Vagina (tissue), 2 donors: ENCODE results near the gene C1orf232.

Experiments
- POLR2A ChIP-seq, 2 donors: fragments of 450-650 bp; IDR thresholded peaks; one replicate each; pipeline ENCODE4 v1.6.1; 2017; ENCODE audit warnings: antibody characterized with exemption in 2 of 2, mild to moderate bottlenecking in 2 of 2, moderate library complexity in 2 of 2
- POLR2AphosphoS5 ChIP-seq, 2 donors: sonication (generic); formaldehyde crosslinking; IDR thresholded peaks; one replicate each; pipeline ENCODE4 v1.9.0; 2017; ENCODE audit warnings: antibody characterized with exemption in 2 of 2, mild to moderate bottlenecking in 2 of 2, low read depth in 1 of 2; ENCODE audit not compliant: insufficient read depth in 1 of 2
- TF ChIP-seq, protein P1 (sequence below), 3 experiments: fragments of 450-650 bp in 2 of 3; fragments of 200-600 bp in 1 of 3; sonication (generic) in 1 of 3; IDR thresholded peaks; one replicate each; pipeline ENCODE4 v1.5.1; 2017 to 2019; ENCODE audit warnings: antibody characterized with exemption in 3 of 3, mild to moderate bottlenecking in 2 of 3, moderate library complexity in 2 of 3

DNA sequence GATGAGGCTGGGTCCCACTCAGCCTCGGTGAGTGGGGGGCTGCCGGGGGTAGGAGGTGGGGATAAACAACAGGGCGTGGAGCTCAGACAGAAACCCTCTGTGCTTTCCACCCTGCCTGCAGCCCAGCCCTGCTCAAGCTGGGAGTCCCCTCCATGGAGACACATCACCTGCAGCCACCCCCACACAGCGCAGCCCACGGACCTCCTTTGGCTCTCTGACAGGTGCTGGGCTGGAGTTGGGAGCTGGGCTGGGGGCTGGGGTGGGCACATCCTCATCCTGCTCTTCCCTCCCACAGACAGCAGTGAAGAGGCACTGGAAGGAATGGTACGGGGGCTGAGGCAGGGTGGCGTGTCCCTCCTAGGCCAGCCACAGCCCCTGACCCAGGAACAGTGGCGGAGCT, 19.7 kb upstream of the C1orf232 start:
- TF ChIP-seq, protein P1, sequence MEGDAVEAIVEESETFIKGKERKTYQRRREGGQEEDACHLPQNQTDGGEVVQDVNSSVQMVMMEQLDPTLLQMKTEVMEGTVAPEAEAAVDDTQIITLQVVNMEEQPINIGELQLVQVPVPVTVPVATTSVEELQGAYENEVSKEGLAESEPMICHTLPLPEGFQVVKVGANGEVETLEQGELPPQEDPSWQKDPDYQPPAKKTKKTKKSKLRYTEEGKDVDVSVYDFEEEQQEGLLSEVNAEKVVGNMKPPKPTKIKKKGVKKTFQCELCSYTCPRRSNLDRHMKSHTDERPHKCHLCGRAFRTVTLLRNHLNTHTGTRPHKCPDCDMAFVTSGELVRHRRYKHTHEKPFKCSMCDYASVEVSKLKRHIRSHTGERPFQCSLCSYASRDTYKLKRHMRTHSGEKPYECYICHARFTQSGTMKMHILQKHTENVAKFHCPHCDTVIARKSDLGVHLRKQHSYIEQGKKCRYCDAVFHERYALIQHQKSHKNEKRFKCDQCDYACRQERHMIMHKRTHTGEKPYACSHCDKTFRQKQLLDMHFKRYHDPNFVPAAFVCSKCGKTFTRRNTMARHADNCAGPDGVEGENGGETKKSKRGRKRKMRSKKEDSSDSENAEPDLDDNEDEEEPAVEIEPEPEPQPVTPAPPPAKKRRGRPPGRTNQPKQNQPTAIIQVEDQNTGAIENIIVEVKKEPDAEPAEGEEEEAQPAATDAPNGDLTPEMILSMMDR (IDR thresholded peaks at IDR 0.05): no peak
- TF ChIP-seq POLR2A (IDR thresholded peaks at IDR 0.05) (no peak), POLR2AphosphoS5 (IDR thresholded peaks at IDR 0.05; ENCODE audit: insufficient read depth in 1 of 2, low read depth in 1 of 2) (no peak)
